Middle frontal gyrus (tissue), 1 donor: Measurements from ENCODE around the gene STARD7.
"Not testable (repeated sequence)": the region's sequence is repeated elsewhere in the genome, so short reads cannot be mapped to it uniquely, and the experiment has no call there.

Experiments
- DNase-seq: peaks from one replicate; pipeline ENCODE4 v3.0.0-alpha.2; 2015; ENCODE audit warnings: low spot score; ENCODE audit errors: extremely low spot score

The STARD7 gene

GRCh38 chr2:96150007-96150640, 58.5 kb downstream of the STARD7 start:
- DNase-seq: no peak

DNA sequence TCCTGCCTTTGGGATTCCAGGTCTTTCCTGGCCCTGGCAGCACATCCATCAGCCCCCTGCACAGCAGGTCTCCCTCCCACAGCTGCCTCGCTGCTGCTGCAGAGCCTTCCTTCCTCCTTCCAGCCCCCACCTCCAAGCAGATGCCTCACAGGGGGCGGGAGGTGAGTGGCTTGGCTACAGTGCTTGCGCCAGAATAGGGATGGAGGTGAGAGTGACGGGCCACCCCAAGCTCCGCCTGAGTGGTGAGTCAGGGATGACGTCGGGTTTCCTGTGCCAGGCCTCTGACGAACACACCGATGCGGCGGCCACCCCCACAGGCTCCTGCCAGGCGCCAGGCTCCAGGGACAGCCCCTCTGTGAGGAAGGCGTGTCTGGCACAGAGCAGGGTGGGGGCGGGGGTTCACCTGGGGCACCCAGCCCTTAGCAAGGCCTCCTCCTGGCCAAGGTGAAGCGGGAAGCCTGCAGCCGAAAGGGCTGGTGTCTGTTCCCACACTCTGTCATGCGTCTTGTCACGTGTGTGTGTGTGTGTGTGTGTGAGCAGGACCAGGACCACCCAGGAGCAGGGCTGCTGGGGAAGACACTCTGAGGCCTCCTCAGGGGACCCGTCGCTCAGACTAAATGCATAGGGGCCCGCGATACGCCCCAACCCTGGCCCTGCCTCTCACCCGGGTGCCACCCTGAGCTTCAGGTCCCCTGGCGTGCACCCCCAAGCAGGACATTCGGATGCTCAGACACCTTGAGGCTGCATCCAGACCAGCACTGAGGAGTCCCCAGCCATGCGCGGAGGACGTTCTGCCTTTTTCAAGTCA, 60.0 kb downstream of the STARD7 start:
- peak; percentile 28 for DNase-seq

DNA sequence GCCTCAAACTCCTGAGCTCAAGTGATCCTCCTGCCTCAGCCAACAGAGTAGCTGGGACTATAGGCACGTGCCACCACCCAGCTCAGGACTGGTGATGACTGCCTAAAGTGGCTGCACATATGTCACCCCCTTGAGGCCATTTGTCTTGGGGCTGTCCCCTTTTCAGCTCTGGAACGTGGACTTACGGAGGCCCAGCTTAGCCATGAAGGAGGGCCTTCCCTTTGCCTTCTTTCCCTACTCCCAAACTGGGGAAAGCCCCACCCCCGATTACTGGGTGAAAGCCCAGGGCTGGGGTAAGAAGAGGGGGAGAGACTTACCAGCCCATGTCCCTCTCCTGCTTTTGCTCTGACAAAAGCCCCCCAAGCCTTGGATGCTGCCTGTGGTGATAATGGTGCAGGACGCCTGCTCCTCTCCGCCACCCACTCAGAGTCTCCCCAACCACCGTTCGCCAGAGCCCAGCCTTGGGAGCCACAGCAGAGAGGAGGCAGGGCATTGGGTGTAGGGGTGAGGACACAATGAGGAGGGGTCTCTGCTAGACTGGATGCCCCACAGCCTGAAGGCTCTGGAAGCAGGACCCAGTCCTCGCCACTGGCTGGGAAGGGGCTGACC, 60.9 kb downstream of the STARD7 start:
- no peak for DNase-seq

DNA sequence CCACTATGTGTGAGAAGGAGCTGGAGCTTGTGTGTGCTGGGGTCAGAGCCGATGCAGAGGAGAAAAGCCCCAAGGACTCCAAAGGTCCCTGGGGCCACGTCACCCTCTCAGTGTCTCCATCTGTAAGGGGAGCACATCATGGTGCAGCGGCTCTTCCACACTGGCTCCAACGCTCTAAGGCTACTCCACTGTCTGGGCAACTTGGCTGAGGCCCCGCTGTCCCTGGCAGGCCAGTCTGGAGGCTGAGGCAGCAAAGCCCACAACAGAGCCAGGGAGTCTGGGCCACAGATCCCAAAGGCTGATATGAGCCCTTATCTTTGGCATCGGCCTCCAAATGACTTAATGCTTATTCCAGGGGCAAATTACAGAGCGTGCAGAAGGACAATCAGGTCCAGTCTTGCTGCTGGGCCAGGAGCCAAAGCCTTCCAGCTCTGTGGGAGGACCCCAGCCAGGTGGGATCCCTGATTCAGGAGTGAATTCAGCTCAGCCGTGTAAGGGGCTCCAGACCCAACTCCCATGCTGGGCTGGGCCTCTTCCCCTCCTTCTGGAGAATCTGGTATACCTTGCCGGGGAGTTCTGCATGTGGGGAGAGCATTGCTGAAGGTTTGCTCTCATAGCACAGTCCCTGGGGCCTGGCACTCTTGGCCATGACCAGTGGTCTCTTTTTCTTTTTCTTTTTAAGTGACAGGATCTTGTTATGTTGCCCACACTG, 61.6 kb downstream of the STARD7 start:
- DNase-seq: no peak

- no peak for DNase-seq
Observed at GRCh38 chr2:96146153-96146880, 62.3 kb downstream of the STARD7 start.

DNA sequence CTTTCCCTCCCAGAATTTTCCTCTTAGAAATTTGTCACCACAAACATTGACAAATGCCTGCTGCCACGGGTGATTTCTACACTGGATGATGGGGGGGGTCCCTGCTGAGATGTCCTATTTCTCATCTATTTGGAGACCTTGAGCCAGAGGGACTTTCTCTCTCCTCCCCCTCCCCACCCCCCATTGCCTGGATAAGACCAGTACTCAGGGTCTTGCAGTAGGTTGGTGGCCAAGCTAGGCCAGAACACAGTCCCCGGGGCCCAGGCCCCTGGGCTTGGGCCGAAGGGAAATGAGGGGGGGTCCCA, 62.8 kb downstream of the STARD7 start:
- no peak for DNase-seq

- DNase-seq: peak; percentile 15
Observed at GRCh38 chr2:96145036-96145847, 63.4 kb downstream of the STARD7 start, which contains the start of gene DUSP2. Gene DUSP2, minus strand, starts transcription at chr2:96145440. Its CDS starts 86 bp downstream, at chr2:96145354.

DNA sequence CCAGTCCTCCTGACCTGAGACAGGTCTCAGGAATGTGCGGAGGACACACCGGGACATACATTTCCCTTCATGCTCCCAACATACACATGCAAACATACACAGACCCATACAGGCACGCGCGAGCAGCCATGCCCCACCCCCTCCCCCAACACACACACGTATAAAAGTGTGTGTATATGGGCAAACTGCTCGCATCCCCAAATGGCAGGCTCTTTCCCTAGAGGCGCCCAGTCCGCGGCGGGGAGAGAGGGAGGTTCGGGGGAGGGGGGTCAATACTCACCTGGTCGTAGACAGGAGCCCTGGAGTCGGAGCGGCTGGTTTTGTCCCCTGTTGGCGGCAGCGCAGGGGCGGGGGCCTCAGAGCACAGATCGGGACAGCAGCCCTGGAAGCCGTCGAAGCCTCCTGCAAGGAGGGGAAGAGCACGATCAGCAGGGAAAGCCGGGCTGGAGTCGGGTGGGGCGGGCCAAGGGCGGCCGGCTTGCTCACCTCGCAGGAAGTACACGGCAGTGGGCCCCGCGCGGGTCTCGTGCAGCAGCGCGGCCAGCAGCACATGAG, 64.1 kb downstream of the STARD7 start:
- no peak for DNase-seq

GRCh38 chr2:96143848-96144480, 64.7 kb downstream of the STARD7 start:
- no peak for DNase-seq

DNA sequence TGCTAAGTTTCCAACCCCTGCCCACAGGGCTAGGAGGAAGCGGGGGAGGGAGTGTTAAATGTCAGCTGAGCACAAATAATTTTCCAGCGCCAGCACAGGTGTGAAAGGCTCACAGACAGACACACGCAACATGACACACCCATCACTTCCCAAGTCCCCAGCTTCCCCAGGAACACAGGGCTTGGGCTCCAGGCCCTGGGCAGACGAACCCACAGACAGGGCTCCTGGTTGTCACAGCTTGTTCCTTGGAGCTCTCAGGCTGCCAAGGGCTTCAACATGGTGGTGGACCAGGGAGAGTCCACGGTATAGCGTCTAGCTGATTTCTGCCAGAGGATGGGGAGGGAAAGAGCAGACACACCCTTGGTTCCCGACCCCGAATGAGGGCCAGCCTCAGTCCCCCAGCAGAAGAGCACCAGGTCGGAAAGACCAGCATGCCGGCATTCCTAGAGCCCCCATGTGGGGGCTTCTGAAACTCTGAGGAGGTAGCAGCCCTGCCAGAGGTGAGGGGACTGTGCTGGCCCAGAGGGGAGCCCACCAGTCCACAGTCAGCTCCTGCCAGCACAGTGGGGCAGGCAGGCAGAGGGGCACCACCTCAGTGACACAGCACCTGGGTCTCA, 65.3 kb downstream of the STARD7 start:
- no peak for DNase-seq

- no peak for DNase-seq
Observed at GRCh38 chr2:96142217-96143113, 66.2 kb downstream of the STARD7 start.

DNA sequence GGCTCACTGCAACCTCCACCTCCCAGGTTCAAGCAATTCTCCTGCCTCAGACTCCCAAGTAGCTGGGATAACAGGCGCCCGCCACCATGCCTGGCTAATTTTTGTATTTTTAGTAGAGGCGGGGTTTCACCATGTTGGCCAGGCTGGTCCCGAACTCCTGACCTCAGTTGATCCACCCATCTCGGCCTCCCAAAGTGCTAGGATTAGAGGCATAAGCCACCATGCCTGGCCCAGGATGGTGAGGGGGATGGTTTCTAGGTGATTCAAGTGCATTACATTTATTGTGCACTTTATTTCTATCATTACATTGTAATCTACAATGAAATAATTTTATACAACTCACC, 67.0 kb downstream of the STARD7 start:
- not testable (repeated sequence) for DNase-seq

GRCh38 chr2:96140941-96141623, 67.5 kb downstream of the STARD7 start:
- no peak for DNase-seq

DNA sequence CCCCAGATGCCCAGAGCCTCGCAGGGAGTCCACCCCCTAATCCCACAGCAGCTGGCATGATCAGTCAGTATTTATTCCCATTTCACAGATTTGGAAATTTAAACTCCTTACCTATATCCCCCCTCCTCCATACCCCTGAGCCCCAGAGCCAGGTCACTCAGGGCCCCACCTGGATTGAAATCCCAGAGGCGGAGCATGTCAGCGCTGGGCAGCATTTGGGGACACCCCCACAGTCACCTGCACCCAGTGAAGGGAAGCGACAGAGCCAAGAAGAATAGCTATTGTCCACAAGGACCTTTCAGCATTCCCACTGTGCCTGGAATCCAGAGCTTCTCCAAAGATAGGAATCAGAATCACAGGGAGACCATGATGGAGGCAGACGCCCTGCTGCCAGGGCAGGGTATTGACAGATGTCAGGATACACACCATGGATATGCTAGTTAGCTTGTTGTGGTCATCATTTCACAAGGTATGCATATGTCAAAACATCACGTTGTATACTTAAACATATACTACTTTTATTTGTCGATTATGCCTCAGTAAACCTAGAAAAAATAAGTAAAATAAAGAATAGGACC, 69.4 kb downstream of the STARD7 start:
- no peak for DNase-seq

- DNase-seq: peak; percentile 13
Observed at GRCh38 chr2:96138179-96139145, 70.2 kb downstream of the STARD7 start, which contains the start of gene ASTL. Gene ASTL, minus strand, starts transcription at chr2:96138502. Its CDS starts 66 bp downstream, at chr2:96138436.
